ENCODE measurements around the gene TUBA3E.
"Not testable (repeated sequence)": the region's sequence is repeated elsewhere in the genome, so short reads cannot be mapped to it uniquely, and the experiment has no call there.

Gene TUBA3E

DNA sequence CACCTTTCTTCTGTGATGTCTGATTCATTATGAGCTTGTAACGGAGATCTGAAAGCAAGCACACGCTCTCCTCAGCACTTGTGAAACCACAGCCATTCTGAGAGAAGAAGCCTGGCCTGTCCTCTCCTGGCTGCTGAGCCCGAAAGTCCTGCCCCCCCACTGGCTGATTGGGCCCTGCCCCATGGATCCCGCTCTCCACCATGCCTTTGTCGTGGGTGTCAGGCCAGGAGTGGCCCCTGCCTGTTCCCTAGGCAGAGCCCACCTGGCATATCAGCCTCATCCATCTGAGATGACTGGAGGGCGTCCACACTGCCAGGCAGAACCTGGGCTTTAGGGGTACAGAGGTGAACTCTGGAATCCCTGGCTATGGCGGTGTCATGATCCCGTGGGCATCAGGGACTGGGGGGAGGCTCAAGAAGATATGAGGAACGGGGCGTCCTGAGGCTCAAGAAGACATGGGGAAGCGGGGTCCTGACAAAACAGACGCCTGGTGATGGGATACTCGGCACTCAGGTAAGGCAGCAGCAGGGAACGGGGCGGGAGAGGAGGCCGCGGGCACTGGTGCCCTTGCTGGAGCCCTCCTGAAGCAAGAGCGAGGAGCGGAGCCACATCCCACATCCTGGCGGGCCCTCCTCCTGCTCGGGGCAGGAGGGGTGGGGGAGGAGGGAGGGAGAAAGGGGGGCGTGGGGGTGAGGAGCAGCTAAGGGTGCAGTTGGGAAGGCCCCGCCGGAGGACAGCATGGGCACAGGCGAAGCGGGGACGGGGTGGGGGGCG is 54.8 kb downstream of the TUBA3E start:
- DNase-seq (ENCODE audit: low read depth in 2 of 2), result not testable (repeated sequence)

DNA sequence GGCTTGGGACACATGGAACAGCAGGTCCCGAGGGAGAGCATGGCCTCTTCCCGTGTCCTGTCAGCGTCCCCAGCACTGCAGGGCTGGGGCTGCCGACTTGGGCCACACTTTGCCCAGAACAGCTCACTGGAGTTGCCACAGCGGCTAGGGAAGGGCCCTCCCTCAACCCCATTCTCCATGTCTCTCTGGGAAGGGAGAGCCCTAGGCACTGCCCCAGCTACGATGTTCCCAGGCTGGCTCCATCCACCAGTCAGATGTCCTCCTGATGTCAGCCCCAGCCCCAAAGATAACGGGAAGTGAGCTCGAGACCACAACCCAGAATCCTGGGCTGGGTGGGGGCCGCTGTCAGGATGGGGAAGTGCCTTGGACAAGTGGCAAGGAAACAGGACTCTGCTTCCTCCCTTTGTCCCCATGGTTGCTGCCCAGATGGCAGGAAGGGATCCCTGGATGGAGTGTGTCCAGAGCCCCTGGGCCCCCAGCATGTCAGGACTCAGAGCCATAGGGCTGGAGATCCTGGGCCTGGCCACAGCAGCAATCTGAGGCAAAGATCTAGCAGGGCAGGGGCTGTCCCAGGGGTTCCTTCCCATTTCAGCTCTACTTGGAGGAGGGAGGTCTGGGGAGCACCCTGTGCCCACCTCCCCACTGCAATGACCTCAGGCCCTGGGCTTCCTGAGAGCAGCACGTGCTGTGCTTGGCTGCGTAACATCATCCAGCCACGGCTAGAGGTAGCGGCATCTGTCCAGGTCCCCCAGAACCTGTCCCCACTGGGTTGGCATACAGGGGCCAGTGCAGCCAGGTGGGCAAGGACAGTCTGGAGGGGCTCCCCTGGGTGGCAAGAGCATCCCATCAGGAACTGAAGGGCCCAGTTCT is 55.6 kb downstream of the TUBA3E start:
- DNase-seq (ENCODE audit: low read depth in 2 of 2), result not testable (repeated sequence)
